ENCODE results near the gene RBBP7. TPM values are rescaled to one million over a fixed set of nuclear protein-coding genes. Genes with fewer than 3 reads are reported as not detected.
A peak's percentile ranks its signal among the peaks of the same experiment; 100 is the strongest.

Gene RBBP7
- total RNA-seq, 1 experiment from 2014 or later: 112 TPM

GRCh38 chrX:16827225-16827624 is 42.9 kb downstream of the RBBP7 start:
- no peak for DNase-seq (ENCODE audit: low read depth)

- peak; percentile 53 for DNase-seq (ENCODE audit: low read depth)
Measured at GRCh38 chrX:16826207-16826606, 44.0 kb downstream of the RBBP7 start.

- DNase-seq (ENCODE audit: low read depth): no peak
Measured at GRCh38 chrX:16825264-16826035, 44.7 kb downstream of the RBBP7 start.

- DNase-seq (ENCODE audit: low read depth): peak; percentile 79
Measured at GRCh38 chrX:16822723-16823122, 47.4 kb downstream of the RBBP7 start.

- no peak for DNase-seq (ENCODE audit: low read depth)
Measured at GRCh38 chrX:16819634-16820033, 50.5 kb downstream of the RBBP7 start.

- no peak for DNase-seq (ENCODE audit: low read depth)
Measured at GRCh38 chrX:16814597-16814996, 55.6 kb downstream of the RBBP7 start.

GRCh38 chrX:16807976-16808542 is 62.1 kb downstream of the RBBP7 start:
- DNase-seq (ENCODE audit: low read depth): peak; percentile 58

GRCh38 chrX:16807548-16807947 is 62.6 kb downstream of the RBBP7 start:
- no peak for DNase-seq (ENCODE audit: low read depth)

GRCh38 chrX:16804923-16805464 is 65.2 kb downstream of the RBBP7 start:
- no peak for DNase-seq (ENCODE audit: low read depth)

GRCh38 chrX:16797841-16798240 is 72.3 kb downstream of the RBBP7 start:
- no peak for DNase-seq (ENCODE audit: low read depth)

- DNase-seq (ENCODE audit: low read depth): peak; percentile 3
Measured at GRCh38 chrX:16797358-16797757, 72.8 kb downstream of the RBBP7 start.

GRCh38 chrX:16796298-16796697 is 73.9 kb downstream of the RBBP7 start:
- no peak for DNase-seq (ENCODE audit: low read depth)

Other genes with a start within 250 kb of the RBBP7 start
- not detected in 2 replicates for gene S100G, start 220.2 kb downstream of the RBBP7 start, total RNA-seq (2014; rRNA removed)
- gene CTPS2, start 157.7 kb downstream of the RBBP7 start, total RNA-seq (2014; rRNA removed): 9.2 and 10.8 TPM in 2 replicates
- 23.9 and 26.2 TPM in 2 replicates for gene SYAP1, start 150.8 kb downstream of the RBBP7 start, total RNA-seq (2014; rRNA removed)
- 8.2 and 8.5 TPM in 2 replicates for gene TXLNG, start 83.9 kb downstream of the RBBP7 start, total RNA-seq (2014; rRNA removed)
- gene REPS2, start 76.3 kb upstream of the RBBP7 start, total RNA-seq (2014; rRNA removed): 1.7 and 3.7 TPM in 2 replicates